Occipital lobe (tissue), 2 donors: ENCODE results near the gene CLIP2. TPM values are rescaled to one million over a fixed set of nuclear protein-coding genes. Genes with fewer than 3 reads are reported as not detected.
"Not testable (repeated sequence)": the region's sequence is repeated elsewhere in the genome, so short reads cannot be mapped to it uniquely, and the experiment has no call there.

Experiments
- DNase-seq: peaks from one replicate; lab custom pipeline; 2025; lab: John Stamatoyannopoulos, UW
- total RNA-seq: library from RNA; depleted of rRNA; stranded (reverse); fragments of >200 nt; gene quantifications from one replicate; pipeline ENCODE4 v1.2.3, GENCODE V29; 2014

The CLIP2 gene
- total RNA-seq, result 105 TPM

- peak; percentile 90 for DNase-seq
Measured at GRCh38 chr7:74289018-74289658, at the start of gene CLIP2. CLIP2 (plus strand) TSS chr7:74289407; CDS start chr7:74317547, 28,140 bp downstream.

GRCh38 chr7:74240482-74240881 is 48.7 kb upstream of the CLIP2 start:
- DNase-seq, result no peak

- no peak for DNase-seq
Measured at GRCh38 chr7:74242122-74242443, 47.1 kb upstream of the CLIP2 start.

DNA sequence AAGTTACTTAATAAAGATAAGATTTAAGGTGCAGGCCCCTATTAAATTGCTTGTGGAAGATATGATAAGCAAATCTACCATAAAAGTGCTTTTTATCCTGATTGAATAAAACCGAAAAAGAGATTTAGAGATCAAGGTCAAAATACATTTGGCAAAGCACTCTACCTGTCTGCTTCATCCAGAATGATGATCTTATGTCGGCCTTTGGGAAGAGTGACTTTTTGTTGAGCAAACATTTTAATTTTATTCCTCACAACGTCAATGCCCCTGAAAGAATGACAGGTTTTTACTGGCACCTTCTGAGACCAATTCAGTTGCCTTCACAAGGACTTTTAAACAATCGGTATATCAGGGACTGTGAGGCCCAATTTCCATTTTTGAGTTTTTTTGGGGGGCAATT is 42.7 kb upstream of the CLIP2 start:
- DNase-seq, result no peak

DNA sequence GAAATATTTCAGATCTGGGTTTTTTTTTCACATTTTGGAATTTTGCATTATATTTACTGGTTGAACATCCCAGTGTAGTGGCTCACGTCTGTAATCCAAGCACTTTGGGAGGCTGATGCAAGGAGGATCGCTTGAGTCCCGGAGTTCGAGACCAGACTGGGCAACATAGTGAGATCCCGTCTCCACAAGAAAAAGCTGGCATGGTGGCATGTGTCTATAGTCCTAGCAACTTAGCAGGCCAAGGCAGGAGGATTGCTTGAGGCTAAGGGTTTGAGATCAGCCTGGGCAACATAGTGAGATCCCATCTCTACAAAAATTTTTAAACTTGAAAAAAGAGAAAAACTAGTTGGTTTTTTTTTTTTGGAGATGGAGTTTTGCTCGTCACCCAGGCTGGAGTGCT is 41.1 kb upstream of the CLIP2 start:
- DNase-seq, result no peak

GRCh38 chr7:74249058-74249457 is 40.1 kb upstream of the CLIP2 start:
- DNase-seq, result not testable (repeated sequence)

- no peak for DNase-seq
Measured at GRCh38 chr7:74252893-74253292, 36.3 kb upstream of the CLIP2 start.

GRCh38 chr7:74253331-74253730 is 35.9 kb upstream of the CLIP2 start:
- no peak for DNase-seq

GRCh38 chr7:74253835-74254128 is 35.4 kb upstream of the CLIP2 start:
- DNase-seq, result no peak

- DNase-seq, result peak; percentile 93
Measured at GRCh38 chr7:74254129-74254857, 34.9 kb upstream of the CLIP2 start, which contains the start of gene RFC2. RFC2 (minus strand) TSS chr7:74254399; CDS start chr7:74254383, 16 bp downstream.

- DNase-seq, result no peak
Measured at GRCh38 chr7:74254858-74255379, 34.3 kb upstream of the CLIP2 start.

DNA sequence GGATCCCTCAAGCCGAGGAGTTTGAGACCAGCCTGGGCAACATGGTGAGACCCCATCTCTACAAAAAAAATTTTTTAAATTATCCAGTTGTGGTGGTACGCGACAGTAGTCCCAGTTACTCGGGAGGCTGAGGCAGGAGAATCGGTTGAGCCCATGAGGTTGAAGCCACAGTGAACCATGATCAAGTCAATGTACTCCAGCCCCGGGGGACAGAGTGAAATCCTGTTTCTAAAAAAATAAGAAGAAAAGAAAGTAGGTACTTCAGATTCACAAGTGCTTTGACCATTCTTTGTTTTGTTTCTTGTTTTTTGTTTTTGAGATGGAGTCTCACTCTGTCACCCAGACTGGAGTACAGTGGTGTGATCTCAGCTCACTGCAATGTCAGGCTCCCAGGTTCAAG is 33.7 kb upstream of the CLIP2 start:
- DNase-seq, result not testable (repeated sequence)

DNA sequence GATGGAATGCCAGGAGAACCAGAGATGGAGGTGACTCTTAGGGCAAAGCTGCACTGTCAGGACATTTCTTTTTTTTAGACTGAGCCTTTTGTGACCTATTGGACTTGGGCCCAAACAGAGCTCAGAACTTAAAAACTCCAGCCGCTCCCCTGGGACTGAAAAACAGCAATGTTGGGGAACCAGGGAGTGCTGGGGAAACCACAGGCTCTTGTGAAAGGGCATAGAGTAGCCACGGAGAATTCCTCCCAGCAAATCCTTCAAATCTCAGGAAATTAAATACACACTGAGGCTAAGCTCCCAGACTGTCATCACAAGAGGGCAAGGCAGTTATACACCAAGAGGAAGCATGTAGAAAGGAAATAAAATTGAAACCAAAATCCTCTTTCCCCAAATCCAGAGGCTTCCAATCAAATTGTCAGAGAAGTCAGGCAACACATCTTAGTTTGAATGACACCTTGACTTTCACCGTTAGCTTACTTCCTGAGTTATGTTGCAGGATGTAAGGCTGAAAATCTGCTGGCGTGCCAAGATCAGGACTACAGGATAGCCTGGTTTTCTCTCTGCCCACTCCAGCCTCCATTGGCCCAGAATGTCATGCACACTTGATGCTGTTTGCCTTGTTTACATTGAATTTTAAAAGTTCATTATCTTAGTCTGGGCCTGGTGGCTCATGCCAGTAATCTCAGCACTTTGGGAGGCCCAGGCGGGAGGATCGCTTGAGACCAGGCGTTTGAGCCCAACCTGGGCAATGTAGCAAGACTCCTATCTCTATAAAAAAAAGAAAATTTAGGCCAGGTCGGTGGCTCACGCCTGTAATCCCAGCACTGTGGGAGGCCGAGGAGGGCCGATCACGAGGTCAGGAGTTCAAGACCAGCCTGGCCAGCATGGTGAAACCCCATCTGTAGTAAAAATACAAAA is 32.5 kb upstream of the CLIP2 start:
- DNase-seq, result no peak

- DNase-seq, result no peak
Measured at GRCh38 chr7:74258639-74259038, 30.6 kb upstream of the CLIP2 start.

- DNase-seq, result no peak
Measured at GRCh38 chr7:74262639-74263398, 26.4 kb upstream of the CLIP2 start.

GRCh38 chr7:74263399-74264120 is 25.6 kb upstream of the CLIP2 start:
- no peak for DNase-seq

DNA sequence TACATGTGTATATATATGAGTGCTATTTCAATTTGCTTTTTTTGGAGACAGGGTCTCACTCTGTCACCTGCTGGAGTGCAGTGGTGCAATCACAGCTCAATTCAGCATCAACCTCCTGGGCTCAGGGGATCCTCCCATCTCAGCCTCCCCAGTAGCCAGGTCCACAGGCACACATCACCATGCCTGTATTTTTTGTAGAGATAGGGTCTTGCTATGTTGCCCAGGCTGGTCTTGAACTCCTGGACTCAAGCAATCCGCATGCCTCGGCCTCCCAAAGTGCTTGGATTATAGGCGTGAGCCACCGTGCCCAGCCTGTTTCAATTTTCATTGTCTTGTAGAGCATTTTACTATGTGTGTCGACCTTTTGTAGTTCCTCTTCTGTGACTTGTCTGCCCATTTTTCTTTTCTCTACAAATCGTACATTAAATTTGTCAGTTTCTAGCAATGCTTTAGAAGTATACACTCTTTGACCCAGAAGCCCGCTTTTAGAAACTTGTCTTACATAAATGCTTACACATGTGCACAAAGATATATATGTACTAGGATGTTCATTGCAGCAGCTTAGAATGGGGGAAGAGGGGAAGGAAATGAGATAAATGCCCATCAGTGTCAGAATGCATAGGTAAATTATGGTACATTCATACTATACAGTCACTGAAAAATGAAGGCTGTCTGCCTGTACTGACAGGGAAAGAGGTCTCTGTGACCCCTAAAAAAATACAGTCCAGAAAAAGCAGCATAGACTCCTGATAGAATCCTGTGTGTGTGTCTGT is 22.8 kb upstream of the CLIP2 start:
- DNase-seq, result no peak

GRCh38 chr7:74267756-74268565 is 21.2 kb upstream of the CLIP2 start:
- DNase-seq, result no peak

- DNase-seq, result peak; percentile 55
Measured at GRCh38 chr7:74269757-74270277, 19.4 kb upstream of the CLIP2 start.
